NCI-H82 treated with DMSO at 0.1 percent for 48 hours (cell line): ENCODE data around the gene MAN2B1.
"Not testable (repeated sequence)": the region's sequence is repeated elsewhere in the genome, so short reads cannot be mapped to it uniquely, and the experiment has no call there.

ENCODE experiments used
- DNase-seq: peaks from one replicate; lab custom pipeline; 2025; ENCODE audit not compliant: unreplicated experiment; lab: John Stamatoyannopoulos, UW

The MAN2B1 gene

GRCh38 chr19:12689581-12690216, 23.2 kb upstream of the MAN2B1 start:
- no peak for DNase-seq

DNA sequence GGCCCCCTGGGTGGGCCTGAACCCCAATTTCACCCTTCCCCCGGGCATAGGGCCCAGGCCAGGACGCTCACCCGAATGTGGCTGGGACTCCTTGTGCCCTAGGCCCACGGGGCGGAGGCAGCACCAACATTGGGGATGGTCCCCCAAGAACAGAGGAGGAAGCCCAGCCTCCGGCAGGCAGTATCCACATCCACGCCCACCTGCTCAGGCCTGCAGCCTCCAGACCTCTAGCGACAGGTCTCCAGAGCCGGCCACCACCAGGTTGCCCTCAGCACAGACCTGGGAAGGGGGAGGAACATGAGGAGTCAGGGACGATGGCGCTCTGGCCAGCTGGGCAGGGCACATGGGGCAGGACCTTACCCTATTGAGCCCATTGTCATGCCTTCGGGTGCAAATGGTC, 22.5 kb upstream of the MAN2B1 start:
- no peak for DNase-seq

- DNase-seq: no peak
These were observed 21.1 kb upstream of the MAN2B1 start, which contains the start of gene GNG14 for GRCh38 chr19:12687496-12688196. TSS of gene GNG14 (plus strand) at chr19:12687998. CDS start at chr19:12688049, 51 bp downstream.

- no peak for DNase-seq
These were observed 19.3 kb upstream of the MAN2B1 start for GRCh38 chr19:12685831-12686230.

DNA sequence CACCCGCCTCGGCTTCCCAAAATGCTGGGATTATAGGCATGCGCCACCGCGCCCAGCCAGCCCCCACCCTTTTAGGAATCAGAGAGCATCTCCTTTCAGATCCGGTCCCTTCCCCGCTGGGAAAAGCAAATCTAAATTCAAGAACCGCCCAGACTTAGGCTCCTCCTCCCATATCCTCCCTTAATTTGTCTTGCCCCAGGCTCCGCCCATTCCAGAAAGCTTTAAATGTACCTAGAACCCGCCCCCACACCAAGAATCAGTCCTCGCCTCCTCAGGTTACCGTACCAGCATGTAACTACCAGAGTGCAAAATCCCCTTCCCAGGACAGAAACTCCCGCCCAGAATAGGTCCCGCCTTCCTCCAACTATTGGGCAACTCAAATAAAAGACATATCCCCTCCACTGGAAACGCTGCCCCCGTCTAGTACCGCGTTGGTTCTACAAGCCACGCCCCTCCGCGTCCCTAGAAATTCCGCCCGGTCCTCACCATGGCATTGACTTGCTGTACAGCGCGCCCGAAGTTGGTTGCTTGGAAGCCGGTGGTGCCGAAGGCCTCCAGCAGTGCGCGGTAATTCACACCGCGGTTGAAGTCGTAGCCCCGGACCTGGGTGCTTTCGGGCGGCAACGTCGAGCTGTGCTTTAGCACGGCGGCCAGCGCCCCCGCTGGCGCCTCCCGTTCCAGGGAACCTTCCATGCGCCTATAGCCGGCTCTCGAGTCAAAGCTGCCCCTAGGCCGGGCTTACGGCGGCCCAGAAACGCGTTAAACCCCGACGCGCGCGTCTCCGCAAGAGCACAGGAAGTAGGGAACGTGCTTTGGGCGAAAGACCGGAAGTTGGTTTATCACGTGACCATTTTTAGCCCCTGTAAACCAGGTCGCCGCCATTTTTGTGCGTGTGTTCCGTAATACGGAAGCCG, 14.8 kb upstream of the MAN2B1 start, which contains the start of gene DHPS:
TSS of gene DHPS (minus strand) at position 807 of the 914 bp plus-strand sequence. CDS start at position 693, 114 bp downstream.
- DNase-seq: peak; percentile 100

- DNase-seq: no peak
These were observed 13.5 kb upstream of the MAN2B1 start for GRCh38 chr19:12680034-12680433.

GRCh38 chr19:12678039-12678438, 11.5 kb upstream of the MAN2B1 start:
- DNase-seq: not testable (repeated sequence)

DNA sequence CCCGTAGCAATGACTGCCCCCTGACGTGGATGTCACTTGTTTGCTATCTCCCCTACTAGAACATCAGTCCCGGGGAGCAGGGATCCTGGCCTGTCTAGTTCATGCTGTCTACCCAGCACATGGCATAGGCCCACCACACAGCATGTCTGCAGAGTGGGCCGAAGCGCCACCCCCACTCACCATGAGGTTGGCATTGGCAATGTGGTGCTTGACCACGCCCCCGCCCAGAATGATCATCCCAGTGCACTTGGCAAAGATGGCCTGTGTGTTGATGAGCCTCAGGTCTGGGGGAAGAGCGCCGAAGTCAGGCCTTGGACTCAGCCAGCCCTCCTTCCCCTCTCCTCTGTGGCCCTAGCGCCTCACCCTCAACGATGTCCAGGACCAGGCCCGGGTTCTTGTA, 10.4 kb upstream of the MAN2B1 start:
- DNase-seq: no peak

DNA sequence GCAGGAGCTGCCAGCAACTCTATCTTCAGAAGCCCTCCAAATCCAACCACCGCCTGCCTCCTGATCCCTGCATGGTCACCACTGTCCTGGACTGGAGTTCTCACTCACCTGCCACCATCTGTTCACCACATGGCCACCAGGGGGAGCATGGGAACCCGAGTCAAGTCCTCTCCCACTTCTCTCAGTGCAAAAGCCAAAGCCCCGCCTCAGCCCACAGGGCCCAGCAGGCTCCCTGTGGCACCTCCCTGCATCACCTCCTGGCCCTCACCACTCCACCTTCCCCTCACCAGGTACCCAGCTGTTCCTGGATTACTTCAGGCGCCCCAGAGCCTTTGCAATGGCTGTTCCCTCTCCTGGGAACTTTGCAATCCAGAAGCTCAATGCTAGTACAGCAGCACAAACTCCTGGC, 9.8 kb upstream of the MAN2B1 start:
- peak; percentile 65 for DNase-seq

- no peak for DNase-seq
These were observed 9.4 kb upstream of the MAN2B1 start for GRCh38 chr19:12675940-12676339.

- no peak for DNase-seq
These were observed 8.9 kb upstream of the MAN2B1 start for GRCh38 chr19:12675399-12675798.

DNA sequence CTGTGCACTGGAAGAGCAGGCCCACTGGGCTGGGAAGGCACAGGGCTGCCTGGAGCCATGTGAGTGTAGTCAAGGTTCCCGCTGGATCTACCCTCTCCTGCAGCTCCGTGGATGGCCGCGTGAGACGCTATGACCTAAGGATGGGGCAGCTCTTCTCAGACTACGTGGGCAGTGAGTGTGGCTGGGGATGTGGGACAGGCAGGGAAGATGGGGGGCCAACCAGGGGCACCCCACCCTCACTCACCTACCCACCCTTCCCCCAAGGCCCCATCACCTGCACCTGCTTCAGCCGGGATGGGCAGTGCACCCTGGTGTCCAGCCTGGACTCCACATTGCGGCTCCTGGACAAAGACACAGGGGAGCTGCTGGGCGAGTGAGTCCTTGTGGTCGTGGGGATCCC, 6.2 kb upstream of the MAN2B1 start:
- DNase-seq: no peak

DNA sequence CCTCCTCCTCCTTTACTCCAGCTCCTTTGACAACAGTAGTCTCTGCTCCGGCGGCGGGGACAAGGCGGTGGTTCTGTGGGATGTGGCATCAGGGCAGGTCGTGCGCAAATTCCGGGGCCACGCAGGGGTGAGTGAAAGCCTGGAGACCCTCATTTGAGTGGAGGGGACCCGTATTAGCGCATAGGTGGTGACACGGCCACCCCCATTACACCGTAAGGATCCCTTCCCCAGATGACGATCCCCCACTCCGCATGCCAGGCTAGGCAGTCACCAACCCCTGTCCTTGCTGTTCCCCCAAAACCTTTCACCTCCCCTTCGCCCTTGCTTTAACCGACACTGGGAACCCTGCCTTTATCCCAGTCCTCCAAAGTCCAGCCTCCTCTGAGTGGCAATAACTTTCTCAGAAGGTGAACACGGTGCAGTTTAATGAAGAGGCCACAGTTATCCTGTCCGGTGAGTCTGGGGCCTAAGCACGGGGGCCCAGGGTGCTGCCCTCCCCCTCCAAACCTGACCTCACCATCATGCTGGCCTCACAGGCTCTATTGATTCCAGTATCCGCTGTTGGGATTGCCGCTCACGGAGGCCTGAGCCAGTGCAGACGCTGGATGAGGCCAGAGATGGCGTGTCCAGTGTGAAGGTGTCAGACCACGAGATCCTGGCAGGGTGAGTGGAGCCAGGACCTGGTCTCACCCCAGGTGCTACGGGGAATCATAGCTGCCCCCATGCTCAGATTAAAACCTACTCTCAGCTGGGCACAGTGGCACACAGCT, 3.8 kb upstream of the MAN2B1 start:
- no peak for DNase-seq

- DNase-seq: peak; percentile 91
These were observed 3.0 kb upstream of the MAN2B1 start for GRCh38 chr19:12669270-12670158.

GRCh38 chr19:12668932-12669269, 2.4 kb upstream of the MAN2B1 start:
- DNase-seq: no peak

GRCh38 chr19:12668346-12668745, 1.8 kb upstream of the MAN2B1 start:
- DNase-seq: no peak

DNA sequence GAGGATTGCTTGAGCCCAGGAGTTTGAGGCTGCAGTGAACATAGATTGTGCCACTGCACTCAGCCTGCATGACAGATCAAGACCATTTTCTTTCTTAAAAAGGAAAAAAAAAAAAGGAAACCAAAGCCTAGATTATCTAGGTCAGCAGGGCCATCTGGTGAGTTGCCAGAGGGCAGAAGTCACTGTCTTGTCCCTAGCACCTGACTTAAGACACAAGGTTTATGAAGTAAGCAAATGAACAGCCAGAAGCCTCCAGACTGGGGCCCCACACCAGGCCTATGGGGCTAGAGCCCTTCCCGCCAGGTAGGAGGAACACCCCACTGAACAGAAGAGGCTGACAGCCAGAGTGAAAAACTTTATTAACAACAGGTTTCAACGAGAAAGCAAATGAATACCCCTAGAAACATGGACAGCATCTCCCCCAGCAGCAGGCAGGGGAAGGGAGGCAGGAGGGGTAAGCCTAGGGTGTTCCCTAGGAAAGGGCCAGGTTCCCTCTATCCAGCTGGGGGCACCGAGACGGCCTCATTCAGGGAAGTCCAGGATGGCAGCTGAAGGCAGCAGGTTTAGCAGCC, 1.3 kb upstream of the MAN2B1 start:
- DNase-seq: no peak

DNA sequence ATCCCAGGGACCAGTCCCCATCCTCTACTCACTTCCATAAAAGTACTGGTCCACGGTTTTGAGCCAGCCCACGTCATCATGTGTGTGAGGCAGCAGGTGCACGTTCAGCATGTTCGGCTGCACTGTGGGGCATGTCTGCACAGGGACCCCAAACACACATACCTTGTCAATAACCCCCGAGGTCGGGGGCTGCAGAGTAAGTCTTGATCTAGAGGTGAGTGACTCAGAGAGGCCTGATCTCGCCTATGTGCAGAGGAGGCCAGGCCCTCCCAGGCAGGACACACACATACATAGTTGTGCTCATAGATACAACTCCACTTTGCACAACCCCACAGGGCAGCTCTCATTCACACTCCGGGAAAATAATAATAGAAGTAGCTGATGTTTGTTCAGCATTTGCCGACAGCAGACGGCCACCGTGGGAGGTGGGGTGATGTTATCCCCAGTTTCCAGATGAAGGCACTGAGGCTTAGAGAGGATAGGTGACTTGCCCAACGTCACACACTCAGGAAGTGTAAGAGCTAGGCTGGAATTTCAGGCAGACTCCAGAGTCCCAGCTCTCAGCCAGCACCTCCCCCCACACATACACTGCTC, 774 bp downstream of the MAN2B1 start:
- DNase-seq: no peak

- no peak for DNase-seq
These were observed 1.3 kb downstream of the MAN2B1 start for GRCh38 chr19:12665281-12665573.
